ENCODE measurements around the gene RAPGEF4.

DNA sequence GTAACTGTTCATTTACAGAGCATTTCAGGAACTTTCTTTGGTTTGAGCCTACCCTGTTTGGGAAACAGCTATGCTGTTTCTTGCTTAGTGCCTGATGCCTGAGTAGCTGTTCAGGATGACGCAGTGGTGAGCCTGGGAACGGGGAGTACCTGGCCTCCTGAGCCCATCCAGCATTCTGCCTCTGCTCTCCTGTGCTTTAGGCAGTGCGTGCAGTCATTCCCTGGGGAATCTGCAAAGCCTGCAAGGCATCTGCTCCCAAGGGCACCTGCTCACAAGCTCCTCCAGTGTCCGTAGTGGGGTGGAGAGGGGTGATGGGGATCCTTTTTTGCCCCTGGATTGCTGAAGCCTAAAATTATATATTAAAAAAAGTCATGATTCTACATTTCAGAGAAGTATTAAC lies 68.8 kb downstream of the RAPGEF4 start:
- no peak for TF ChIP-seq POLR2AphosphoS5 (IDR thresholded peaks at IDR 0.05)
- no peak for TF ChIP-seq POLR2A (IDR thresholded peaks at IDR 0.05)
- TF ChIP-seq CTCF (IDR thresholded peaks at IDR 0.05): no peak

Data from gastroesophageal sphincter (tissue), 3 donors.